AG04449 (cell line): ENCODE data around the gene LGALS13.

Experiments used
- CTCF ChIA-PET: fragments of 350-600 bp; formaldehyde crosslinking; extraction: SDS; loops from one replicate; lab custom pipeline; 2021; ENCODE audit warnings: antibody characterized with exemption; lab: Yijun Ruan, JAX
- POLR2A ChIA-PET: fragments of 400-600, 350-600 bp; formaldehyde crosslinking; extraction: SDS; loops from one replicate; lab custom pipeline; 2020; ENCODE audit warnings: antibody characterized with exemption, inconsistent platforms; lab: Yijun Ruan, JAX
- DNase-seq: peaks from one replicate; pipeline ENCODE4 v3.0.0-alpha.2; 2010; ENCODE audit warnings: low read depth, low spot score
- H3K4me3 ChIP-seq: 2 replicates; pipeline ENCODE4 v1.5.1; 2011; ENCODE audit warnings: low read depth, mild to moderate bottlenecking, control low read depth, low read length
- TF ChIP-seq, protein P1 (sequence below): IDR thresholded peaks from one replicate; pipeline ENCODE4 v1.5.1; 2011; ENCODE audit warnings: mild to moderate bottlenecking, moderate library complexity, low read length, control low read depth, inconsistent platforms; ENCODE audit not compliant: insufficient read depth; ENCODE audit errors: missing control alignments

Gene LGALS13

DNA sequence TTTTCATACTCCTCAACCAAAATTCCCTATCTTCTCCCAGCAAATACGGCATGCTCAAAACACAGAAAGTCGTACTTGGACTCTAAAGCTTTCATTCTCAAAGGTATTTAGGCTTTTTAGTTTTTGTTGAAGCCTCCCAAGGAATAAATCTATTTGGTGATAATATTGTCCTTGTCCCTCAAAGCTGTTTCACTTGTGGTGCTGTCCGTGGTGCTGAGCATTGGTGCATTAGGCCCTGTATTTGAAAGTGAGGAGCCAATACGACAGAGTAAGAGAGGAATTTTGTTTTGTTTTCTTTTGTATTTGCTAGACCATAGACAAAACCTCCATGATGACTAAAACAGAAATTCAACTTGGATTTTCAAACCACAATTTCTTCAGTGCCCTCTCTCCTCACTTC is 3.2 kb upstream of the LGALS13 start:
- TF ChIP-seq, protein P1, sequence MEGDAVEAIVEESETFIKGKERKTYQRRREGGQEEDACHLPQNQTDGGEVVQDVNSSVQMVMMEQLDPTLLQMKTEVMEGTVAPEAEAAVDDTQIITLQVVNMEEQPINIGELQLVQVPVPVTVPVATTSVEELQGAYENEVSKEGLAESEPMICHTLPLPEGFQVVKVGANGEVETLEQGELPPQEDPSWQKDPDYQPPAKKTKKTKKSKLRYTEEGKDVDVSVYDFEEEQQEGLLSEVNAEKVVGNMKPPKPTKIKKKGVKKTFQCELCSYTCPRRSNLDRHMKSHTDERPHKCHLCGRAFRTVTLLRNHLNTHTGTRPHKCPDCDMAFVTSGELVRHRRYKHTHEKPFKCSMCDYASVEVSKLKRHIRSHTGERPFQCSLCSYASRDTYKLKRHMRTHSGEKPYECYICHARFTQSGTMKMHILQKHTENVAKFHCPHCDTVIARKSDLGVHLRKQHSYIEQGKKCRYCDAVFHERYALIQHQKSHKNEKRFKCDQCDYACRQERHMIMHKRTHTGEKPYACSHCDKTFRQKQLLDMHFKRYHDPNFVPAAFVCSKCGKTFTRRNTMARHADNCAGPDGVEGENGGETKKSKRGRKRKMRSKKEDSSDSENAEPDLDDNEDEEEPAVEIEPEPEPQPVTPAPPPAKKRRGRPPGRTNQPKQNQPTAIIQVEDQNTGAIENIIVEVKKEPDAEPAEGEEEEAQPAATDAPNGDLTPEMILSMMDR: no peak
- ChIA-PET POLR2A (no interaction called here), CTCF (no interaction called here)
- H3K4me3 ChIP-seq: no peak overlapping the region
- DNase-seq: no peak

DNA sequence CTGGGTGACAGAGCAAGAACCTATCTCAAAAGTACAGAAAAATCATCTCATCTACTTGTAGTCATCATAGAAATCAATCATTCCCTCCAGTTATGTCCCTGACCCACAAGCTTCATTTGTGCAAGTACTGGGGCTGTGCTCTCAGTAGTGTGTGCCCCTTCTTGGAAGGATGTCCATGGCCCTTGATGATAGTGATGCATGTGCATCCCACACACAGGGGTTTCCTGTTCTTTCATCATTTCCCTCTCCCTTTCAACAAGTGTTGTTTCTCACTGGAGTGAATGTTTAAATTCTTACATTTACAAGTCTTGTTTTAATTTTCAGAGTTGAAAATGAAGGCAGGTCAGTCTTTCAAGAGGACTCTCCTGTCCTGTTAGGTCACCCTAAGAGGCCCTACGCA is 1.5 kb downstream of the LGALS13 start:
- no peak overlapping the region for H3K4me3 ChIP-seq
- ChIA-PET CTCF (no interaction called here), POLR2A (no interaction called here)
- TF ChIP-seq, protein P1: no peak
- no peak for DNase-seq

DNA sequence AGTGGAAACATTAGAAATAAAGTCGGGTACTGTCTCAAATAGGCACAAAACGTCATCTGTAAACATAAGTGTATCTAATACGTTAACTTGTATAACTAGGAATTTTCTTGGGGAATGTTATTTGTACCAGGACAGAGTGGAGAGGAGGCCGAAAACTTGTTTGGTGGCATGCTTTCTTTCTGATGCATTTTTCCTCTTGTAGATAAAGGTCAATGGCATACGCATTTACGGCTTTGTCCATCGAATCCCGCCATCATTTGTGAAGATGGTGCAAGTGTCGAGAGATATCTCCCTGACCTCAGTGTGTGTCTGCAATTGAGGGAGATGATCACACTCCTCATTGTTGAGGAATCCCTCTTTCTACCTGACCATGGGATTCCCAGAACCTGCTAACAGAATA is 4.7 kb downstream of the LGALS13 start:
- ChIA-PET CTCF (no interaction called here), POLR2A (no interaction called here)
- H3K4me3 ChIP-seq: no peak overlapping the region
- no peak for DNase-seq
- TF ChIP-seq, protein P1: no peak

DNA sequence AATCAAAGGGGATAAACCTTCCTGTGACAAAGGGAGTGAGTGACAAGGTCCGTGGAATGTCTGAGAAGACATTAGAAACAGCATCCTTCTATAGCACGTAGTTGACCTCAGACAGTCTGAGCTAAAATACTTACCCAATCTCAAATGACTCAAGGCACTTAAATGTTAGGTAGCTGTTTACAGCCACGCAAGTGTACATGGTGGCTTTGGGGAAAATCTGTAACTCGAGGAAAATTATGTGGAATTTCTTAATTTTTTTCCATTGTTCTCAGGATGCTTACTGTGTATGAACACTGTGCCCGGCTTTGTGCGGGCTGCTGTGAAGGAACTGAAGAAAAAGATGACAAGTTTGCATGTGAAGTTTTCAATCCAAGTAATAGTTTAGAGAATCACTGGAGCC is 5.2 kb downstream of the LGALS13 start:
- CTCF ChIA-PET: no interaction called here
- DNase-seq: no peak
- TF ChIP-seq, protein P1: no peak
- no peak overlapping the region for H3K4me3 ChIP-seq
- POLR2A ChIA-PET: no interaction called here

DNA sequence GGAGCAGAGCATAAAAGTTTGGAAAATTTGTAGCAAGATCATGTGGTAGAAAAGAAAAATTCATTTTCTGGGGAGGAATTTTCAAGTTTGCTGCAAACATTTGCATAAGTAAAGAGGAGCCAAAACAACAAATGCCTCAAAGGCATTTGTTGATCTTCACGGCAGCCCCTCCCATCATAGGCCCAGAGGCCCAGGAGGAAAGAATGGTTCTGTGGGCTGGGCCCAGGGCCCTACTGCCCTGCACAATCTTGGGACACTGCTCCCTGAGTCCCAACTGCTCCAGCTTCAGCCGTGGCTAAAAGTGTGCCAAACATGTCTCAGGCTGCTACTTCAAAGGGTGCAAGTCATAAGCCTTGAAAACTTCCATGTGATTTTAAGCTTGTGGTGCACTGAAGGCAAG is 11.3 kb downstream of the LGALS13 start:
- TF ChIP-seq, protein P1: no peak
- ChIA-PET CTCF (no interaction called here), POLR2A (no interaction called here)
- H3K4me3 ChIP-seq: no peak overlapping the region
- no peak for DNase-seq

DNA sequence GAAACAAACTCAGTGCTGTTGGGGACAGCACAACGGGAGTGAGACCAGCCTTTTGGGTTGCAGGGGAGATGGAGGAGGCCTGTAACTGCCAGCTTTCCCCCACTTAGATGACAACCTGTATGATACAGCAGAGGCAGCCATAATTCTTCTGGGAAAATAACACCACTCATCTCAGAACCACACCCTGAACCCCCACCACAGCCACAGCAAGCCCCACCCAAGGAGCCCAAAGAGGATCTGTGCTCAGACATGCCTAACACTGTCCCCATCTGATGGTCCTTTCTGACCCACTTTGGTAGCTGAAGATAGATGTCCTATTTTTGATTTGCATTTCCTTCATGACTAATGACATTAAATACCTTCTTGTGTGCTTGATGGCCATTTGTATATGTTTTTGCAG is 15.4 kb downstream of the LGALS13 start:
- ChIA-PET CTCF (no interaction called here), POLR2A (no interaction called here)
- TF ChIP-seq, protein P1: no peak
- DNase-seq: no peak
- H3K4me3 ChIP-seq: no peak overlapping the region
